GM04504 (cell line): ENCODE results near the gene DNAJB11.
A peak's percentile ranks its signal among the peaks of the same experiment; 100 is the strongest.

Experiments
- DNase-seq: peaks from one replicate; pipeline ENCODE4 v3.0.0-alpha.2; 2012; ENCODE audit warnings: low read depth

Gene DNAJB11

DNA sequence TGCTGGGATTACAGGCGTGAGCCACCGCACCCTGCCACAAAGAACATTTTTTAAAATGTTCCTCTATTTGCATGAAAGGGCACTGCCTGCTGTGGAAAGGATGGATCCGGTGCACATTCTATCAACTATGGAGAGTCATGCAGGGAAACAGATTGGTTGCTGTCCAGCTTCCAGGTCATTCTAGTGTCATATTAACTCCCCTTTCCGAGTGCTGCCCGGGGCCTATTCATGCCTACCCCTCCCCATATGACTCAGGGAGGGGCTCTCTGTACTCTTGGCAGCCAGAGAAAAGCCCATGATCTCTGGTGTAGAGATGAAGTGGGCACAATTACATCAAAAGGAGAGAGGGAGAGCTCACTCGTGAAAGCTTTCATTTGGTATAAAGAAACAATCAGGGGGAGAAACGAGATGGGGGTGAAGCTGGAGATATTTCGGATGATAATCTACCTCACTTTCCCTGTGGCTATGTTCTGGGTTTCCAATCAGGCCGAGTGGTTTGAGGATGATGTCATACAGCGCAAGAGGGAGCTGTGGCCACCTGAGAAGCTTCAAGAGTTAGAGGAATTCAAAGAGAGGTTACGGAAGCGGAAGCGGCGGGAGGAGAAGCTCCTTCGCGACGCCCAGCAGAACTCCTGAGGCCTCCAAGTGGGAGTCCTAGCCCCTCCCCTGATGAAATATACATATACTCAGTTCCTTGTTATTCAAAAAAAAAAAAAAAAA, 26.2 kb downstream of the DNAJB11 start:
- no peak for DNase-seq

- DNase-seq, result no peak
Measured at GRCh38 chr3:186598108-186598784, 27.7 kb downstream of the DNAJB11 start.

DNA sequence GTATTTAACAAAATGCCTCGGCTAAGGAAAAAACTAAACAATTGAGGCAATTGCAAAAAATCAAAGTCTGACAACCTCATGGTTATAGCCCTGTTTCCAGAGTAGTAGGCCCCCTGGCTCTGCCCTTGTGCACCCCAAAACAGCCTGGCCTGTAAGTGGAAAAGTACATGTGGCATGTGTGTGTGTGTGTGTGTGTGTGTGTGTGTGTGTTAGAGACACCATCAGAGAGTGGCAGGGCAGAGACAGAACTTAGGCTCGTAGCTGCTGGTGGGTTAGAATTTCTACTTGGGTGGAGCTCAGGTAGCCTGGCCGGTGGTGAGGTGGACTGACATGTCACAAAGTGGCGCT, 28.2 kb downstream of the DNAJB11 start:
- no peak for DNase-seq

- DNase-seq, result no peak
Measured at GRCh38 chr3:186599142-186599784, 28.7 kb downstream of the DNAJB11 start.

DNA sequence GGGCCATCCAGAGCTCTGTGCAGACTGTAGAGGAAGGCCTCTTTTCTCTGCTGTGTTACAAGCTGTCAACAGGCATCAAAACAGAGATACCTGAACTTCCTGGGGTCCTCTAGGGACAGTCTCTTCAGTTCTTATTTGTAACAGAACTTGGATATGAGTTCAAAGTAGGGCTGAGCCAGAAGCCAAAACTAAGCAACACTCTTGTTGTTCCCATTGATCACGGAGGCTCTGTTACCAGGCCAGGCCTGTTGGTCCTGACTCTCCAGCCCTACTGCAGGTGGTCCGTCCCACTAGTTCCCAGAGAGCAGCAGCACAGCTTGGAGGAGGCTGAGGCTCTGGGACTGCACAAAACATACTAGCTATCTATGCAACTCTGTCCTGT, 29.3 kb downstream of the DNAJB11 start:
- no peak for DNase-seq

DNA sequence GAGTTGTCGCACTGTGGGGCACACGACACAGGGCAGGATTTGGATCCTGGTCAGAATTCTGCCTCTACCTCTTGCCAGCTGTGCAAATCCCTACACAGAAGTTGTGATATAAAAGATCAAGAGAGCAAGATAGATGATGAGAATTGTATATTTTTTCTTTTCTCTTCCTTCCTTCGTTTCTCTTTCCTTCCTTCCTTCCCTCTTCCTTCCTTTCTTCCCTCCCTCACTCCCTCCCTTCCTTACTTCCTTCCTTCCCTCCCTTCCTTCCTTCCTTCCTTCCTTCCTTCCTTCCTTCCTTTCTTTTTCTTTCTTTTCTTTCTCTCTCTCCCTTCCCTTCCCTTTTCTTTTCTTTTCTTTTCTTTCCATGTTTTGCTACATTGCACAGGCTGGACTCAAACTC, 30.4 kb downstream of the DNAJB11 start:
- DNase-seq, result no peak

GRCh38 chr3:186603159-186603558, 32.6 kb downstream of the DNAJB11 start:
- no peak for DNase-seq

GRCh38 chr3:186605078-186605477, 34.6 kb downstream of the DNAJB11 start:
- DNase-seq, result no peak

DNA sequence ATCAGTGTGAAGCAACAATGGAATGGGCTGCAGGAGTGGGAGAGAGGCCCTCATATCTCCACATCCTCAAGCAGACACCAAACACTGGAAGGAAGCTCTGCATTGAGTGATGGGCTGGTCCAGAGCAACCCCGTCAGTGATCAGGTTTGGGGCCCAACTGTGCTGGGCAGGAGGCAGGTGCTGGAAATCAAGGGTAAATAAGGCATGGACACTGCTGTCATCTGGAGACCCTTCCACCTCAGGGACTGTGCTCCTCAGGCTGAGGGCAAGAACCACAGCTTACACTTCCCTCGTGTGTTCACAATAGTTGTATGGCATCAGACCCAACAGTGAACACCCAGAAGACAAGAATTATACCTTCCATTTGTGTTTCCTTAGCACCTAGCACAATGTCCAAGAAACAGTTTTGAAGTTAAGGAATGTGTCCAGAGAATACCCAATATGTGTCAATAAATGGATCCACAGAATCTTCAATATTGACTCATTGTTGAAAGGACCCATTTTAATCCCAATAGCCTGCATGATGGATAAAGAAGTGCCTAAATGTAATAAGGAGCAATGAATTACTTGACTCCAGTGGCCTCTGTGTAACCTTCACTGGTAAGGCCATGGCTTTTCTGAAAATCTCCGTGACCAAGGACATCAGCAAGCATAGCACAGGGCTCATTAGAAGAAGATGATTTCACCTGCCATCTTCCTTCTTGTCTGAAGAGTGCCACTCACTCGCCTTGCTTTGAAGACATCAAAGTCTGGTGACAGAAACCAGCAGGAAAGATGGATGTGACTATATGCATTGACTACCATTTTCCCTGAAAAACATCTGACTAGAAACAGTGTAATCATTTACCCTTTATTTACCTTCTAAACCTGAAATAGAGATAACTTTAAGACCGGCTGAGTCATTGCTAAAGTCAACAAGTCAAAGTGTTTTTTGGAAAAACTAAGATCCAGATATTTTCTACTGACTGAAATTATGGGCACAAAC, 35.3 kb downstream of the DNAJB11 start:
- DNase-seq, result no peak

GRCh38 chr3:186608624-186609215, 38.2 kb downstream of the DNAJB11 start:
- no peak for DNase-seq

GRCh38 chr3:186609247-186609868, 38.8 kb downstream of the DNAJB11 start:
- no peak for DNase-seq

DNA sequence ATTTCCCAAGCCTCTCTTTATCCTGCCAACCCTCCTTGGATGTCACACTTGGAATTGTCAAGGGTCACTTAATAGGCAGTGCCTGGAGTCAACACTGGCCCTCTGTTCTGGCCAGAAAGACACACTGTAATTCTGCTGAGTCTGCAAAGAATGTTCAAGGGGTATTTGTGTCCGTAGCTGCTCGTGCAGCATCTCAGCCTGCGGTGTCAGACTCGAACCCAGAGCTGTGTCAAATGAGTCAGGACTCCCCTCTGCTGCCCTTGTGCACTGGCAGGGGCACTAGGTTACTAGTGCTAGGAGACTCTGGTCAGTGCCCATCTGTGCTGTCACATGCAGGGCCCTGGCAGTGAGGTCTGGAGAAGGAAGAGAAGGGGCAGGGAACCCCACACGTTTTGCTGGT, 41.5 kb downstream of the DNAJB11 start:
- DNase-seq, result no peak

DNA sequence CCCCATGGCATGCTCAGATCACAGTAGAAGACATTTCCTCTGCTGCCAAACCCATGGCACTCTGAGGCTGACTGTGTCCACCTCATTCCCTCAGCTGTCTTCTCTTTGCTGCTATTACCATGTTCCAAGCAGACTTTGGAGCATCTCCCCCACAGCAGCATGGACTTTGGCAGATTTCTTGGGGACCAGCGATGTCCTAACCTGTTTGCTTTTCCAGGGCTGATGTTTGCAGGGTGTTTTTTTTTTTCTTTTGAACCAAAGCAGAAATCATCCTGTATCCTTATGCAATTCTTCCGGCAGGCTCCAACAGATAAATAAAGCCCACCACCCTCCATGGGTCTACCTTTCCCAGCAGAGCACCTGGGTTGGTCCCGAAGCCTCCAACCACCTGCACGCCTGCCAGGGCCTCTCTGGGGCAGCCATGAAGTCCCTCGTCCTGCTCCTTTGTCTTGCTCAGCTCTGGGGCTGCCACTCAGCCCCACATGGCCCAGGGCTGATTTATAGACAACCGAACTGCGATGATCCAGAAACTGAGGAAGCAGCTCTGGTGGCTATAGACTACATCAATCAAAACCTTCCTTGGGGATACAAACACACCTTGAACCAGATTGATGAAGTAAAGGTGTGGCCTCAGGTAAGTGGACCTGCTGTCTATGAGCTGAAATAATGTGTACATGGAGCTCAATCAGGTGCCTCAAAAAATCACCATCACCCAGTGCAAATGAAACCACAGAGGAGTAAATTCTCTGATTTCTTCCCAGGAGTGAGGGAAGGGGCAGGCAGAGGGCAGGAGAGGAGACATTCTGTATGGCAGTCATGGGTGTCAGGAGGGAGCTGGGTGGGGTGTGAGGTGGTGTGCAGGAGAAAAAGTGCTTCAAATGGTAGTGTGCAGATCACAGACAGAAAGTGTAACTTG, 42.5 kb downstream of the DNAJB11 start, which contains the start of gene AHSG:
TSS of gene AHSG (plus strand) at position 340 of the 916 bp plus-strand sequence. CDS start at position 422, 82 bp downstream.
- no peak for DNase-seq

- DNase-seq, result no peak
Measured at GRCh38 chr3:186613637-186614265, 43.2 kb downstream of the DNAJB11 start.

DNA sequence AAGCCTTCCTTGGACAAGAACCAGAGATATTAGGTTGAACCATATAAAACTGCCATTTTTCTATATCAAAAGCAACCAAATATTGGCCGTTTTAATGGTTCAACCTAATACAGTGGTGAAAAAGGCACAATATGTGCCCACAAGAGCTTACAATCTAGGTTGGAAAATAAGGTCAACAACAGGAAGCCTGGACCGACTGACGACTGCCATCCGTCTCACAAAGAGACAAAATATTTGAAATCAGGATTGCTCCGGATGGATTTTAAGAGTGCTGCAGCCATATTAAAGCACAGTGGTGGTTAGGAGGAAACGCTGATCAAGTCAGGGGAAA, 43.7 kb downstream of the DNAJB11 start:
- no peak for DNase-seq

GRCh38 chr3:186614597-186615483, 44.3 kb downstream of the DNAJB11 start:
- peak; percentile 43 for DNase-seq

GRCh38 chr3:186616299-186616617, 45.7 kb downstream of the DNAJB11 start:
- no peak for DNase-seq

DNA sequence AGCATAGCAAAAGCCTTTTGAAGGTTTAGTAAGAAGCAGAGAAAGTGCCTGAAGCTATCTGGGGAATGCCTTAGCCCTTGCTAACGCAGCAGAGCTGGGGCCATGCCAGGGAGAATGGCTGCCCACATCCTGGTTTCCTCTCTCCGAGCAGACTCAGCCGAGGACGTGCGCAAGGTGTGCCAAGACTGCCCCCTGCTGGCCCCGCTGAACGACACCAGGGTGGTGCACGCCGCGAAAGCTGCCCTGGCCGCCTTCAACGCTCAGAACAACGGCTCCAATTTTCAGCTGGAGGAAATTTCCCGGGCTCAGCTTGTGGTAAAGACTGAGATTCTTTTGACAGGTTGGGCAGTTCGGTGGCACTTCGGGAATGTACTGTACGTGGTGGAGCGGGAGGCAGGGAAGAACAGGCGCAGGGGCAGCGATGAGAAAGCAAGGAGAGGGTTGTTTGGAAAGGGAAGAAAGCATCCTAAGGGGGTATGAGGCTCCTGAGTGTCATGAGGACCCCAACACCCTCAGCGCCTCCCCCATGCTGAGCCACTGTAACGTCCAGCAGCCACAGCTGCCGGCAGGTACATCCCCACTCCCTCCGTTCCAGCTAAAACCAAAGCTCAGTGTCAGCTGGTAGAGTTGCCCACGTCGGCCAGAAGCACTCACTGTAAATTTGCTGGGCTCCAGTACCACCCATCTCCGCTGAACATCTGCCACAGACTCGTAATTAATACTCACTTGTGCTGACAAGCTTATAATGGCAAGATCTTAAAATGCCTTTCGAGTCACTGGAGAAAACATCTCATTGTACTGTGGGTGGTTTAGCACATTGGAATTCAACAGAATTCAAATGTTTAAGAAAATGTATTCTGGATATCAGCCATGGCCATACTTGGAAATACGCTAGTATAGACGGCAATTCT, 46.8 kb downstream of the DNAJB11 start:
- DNase-seq, result peak; percentile 96
